Uterus (tissue), 4 donors: Measurements from ENCODE around the gene PREX1. TPM values are rescaled to one million over a fixed set of nuclear protein-coding genes. Genes with fewer than 3 reads are reported as not detected.

Experiments used
- DNase-seq, 2 donors: peaks; one replicate each; pipeline ENCODE4 v3.0.0-alpha.2; 2019 to 2020
- H3K27ac ChIP-seq, 2 donors: fragments of 200-600 bp; sonication (generic); 1 replicate in 1 of 2; 2 replicates in 1 of 2; pipeline ENCODE4 v1.5.1; 2016 to 2018
- H3K27me3 ChIP-seq, 2 donors: fragments of 200-600 bp; sonication (generic); one replicate each; pipeline ENCODE4 v1.5.1; 2018 to 2019; ENCODE audit warnings: control low read depth in 1 of 2
- H3K36me3 ChIP-seq, 2 donors: fragments of 200-600 bp; sonication (generic); one replicate each; pipeline ENCODE4 v1.5.1; 2019; ENCODE audit warnings: control low read depth in 1 of 2
- H3K4me1 ChIP-seq, 2 donors: fragments of 200-600 bp; sonication (generic); one replicate each; pipeline ENCODE4 v1.5.1; 2018 to 2019; ENCODE audit warnings: control low read depth in 1 of 2
- H3K4me3 ChIP-seq, 2 donors: fragments of 200-600 bp; sonication (generic); 1 replicate in 1 of 2; 2 replicates in 1 of 2; pipeline ENCODE4 v1.5.1; 2018 to 2019; ENCODE audit warnings: mild to moderate bottlenecking in 1 of 2
- H3K9me3 ChIP-seq, 2 donors: fragments of 200-600 bp; sonication (generic); one replicate each; pipeline ENCODE4 v1.5.1; 2019; ENCODE audit warnings: control low read depth in 1 of 2
- POLR2A ChIP-seq, 2 donors: fragments of 450-650 bp; IDR thresholded peaks; one replicate each; pipeline ENCODE4 v1.6.1; 2016; ENCODE audit warnings: antibody characterized with exemption in 2 of 2, mild to moderate bottlenecking in 1 of 2, moderate library complexity in 1 of 2
- intact Hi-C: fragments of 100-400 bp; cut with DNase I; formaldehyde crosslinking; loops from one replicate; pipeline ENCODE4 v1.15.1; 2023; ENCODE audit warnings: low total_unique reads
- total RNA-seq, 4 donors: library from RNA; depleted of rRNA in 3 of 4; stranded (reverse); fragments of >200 nt in 3 of 4; gene quantifications; one replicate each; pipeline versions ENCODE4 v1.1.0 to v1.2.4, GENCODE V29; 2014 to 2023
- TF ChIP-seq, protein P1 (sequence below), 4 experiments: fragments of 200-600 bp in 2 of 4; fragments of 450-650 bp in 2 of 4; sonication (generic) in 2 of 4; IDR thresholded peaks; one replicate each; pipeline ENCODE4 v1.5.1; 2016 to 2019; ENCODE audit warnings: antibody characterized with exemption in 4 of 4, mild to moderate bottlenecking in 2 of 4, moderate library complexity in 1 of 4
- donor health status: DM: yes; HTN: yes; CAD: no.

PREX1 gene
- total RNA-seq, 4 donors from 2014 or later, result 3.6 to 19.7 (median 11.3) TPM

DNA sequence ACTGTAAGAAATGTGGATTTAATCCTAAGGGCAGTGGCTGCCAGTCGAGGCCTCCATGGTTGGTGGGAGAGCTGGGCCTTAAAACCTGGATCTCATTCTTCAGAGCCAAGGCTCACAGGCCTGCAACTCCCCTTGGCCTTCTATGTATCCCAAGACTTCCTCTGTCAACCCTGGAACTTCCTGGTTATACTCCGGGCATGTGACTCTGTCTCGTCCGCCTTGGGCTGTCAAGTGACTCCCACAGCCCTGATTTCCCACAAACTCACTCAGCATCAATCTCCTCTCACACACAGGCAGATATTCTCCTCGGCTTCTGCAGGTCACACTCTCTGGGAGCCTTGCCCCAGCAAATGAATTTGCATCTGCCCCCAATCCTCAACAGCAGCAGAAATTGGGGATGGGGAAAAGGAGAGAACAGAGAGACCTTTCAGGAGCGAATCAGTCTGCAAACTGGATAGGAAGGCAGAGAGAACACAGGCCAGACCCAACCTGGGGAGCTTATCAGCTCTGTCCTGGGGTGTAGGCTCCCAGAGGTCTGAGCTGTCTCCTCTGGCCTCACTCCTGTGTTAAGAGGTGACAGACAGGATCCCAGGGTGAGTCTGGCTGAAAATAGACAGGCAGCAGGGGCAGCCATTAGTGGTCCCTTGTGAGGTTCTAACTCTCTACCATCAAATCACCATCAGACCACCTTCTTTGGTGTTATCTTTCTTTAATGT lies 30.4 kb upstream of the PREX1 start:
- Histone ChIP-seq H3K27me3 (no peaks in the 10 kb centered on the region), H3K9me3 (no peaks in the 10 kb centered on the region), H3K4me3 (no peak overlapping the region), H3K36me3 (no peaks in the 10 kb centered on the region), H3K27ac (no peak overlapping the region), H3K4me1 (no peaks in the 10 kb centered on the region)
- no peak for DNase-seq
- no peak for TF ChIP-seq POLR2A (IDR thresholded peaks at IDR 0.05)
- TF ChIP-seq, protein P1, sequence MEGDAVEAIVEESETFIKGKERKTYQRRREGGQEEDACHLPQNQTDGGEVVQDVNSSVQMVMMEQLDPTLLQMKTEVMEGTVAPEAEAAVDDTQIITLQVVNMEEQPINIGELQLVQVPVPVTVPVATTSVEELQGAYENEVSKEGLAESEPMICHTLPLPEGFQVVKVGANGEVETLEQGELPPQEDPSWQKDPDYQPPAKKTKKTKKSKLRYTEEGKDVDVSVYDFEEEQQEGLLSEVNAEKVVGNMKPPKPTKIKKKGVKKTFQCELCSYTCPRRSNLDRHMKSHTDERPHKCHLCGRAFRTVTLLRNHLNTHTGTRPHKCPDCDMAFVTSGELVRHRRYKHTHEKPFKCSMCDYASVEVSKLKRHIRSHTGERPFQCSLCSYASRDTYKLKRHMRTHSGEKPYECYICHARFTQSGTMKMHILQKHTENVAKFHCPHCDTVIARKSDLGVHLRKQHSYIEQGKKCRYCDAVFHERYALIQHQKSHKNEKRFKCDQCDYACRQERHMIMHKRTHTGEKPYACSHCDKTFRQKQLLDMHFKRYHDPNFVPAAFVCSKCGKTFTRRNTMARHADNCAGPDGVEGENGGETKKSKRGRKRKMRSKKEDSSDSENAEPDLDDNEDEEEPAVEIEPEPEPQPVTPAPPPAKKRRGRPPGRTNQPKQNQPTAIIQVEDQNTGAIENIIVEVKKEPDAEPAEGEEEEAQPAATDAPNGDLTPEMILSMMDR (IDR thresholded peaks at IDR 0.05), result no peak
- intact Hi-C loops, result no loop called here

DNA sequence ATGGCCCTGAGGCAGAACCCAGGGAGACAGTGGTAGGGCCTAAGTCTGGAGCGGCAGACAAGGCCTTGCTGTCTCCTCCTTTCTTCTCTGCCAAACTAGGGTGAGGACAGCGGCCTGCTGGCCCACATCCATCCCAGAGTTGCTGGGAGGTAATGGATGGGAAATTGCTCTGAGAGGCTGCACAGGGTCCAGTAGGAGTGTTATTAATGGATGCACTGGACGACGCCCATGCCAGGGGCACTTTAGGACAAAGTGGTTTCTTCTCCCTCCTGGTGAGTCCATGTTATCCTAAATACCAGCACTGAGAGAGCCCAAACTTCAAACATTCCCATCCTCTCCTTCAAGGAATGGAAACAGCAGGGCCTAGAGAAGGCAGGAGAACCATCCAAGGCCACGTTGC lies 28.3 kb upstream of the PREX1 start:
- no peaks in the 10 kb centered on the region for H3K9me3 ChIP-seq
- no peak overlapping the region for H3K4me3 ChIP-seq
- no peaks in the 10 kb centered on the region for H3K4me1 ChIP-seq
- TF ChIP-seq, protein P1 (IDR thresholded peaks at IDR 0.05), result no peak
- TF ChIP-seq POLR2A (IDR thresholded peaks at IDR 0.05), result no peak
- no peaks in the 10 kb centered on the region for H3K27me3 ChIP-seq
- no peak for DNase-seq
- no peaks in the 10 kb centered on the region for H3K36me3 ChIP-seq
- intact Hi-C loops, result no loop called here
- no peak overlapping the region for H3K27ac ChIP-seq

DNA sequence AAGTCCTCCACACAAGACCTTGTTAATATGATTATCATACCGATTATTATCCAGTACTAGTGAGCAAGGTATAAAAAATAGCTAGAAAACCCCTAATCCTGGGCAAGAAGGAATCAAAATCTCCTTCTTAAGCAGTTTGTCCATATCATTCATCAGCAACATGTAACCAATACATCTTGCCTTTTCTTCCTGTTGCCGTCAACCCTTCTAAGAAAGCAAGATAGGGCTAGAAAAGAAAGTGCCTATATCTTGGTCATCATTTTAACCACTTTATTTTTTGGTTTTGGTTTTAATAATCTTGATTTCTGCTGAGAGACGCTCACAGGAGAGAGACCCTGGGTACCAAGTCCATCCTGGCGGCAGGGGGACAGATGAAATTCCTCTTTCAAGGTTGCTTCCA lies 27.2 kb upstream of the PREX1 start:
- no peaks in the 10 kb centered on the region for H3K4me1 ChIP-seq
- no peaks in the 10 kb centered on the region for H3K36me3 ChIP-seq
- TF ChIP-seq, protein P1 (IDR thresholded peaks at IDR 0.05), result no peak
- no peak for TF ChIP-seq POLR2A (IDR thresholded peaks at IDR 0.05)
- intact Hi-C loops, result no loop called here
- H3K27me3 ChIP-seq, result no peaks in the 10 kb centered on the region
- H3K9me3 ChIP-seq, result no peaks in the 10 kb centered on the region
- H3K4me3 ChIP-seq, result no peak overlapping the region
- H3K27ac ChIP-seq, result no peak overlapping the region
- DNase-seq, result no peak

DNA sequence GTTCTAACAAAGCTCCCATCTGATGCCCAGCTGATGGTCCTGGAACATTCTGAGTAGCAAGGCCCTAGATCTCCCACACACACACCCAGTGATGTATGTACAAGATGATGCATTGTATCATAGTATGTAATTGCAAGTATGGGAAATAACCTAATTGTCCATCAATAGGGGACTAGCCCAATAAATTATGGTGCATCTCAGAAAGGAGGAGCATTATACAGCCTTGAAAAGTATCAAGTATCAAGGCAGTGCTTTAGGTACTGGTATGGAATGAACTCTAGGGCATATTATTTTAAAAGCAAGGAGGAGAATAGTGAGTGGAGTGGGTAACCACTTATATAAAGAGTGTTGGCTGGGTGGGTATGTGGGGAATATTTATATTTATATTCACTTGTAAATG lies 24.8 kb upstream of the PREX1 start:
- Histone ChIP-seq H3K4me3 (no peak overlapping the region), H3K36me3 (no peaks in the 10 kb centered on the region), H3K4me1 (no peaks in the 10 kb centered on the region), H3K27ac (no peak overlapping the region), H3K9me3 (no peaks in the 10 kb centered on the region), H3K27me3 (no peaks in the 10 kb centered on the region)
- no peak for DNase-seq
- TF ChIP-seq POLR2A (IDR thresholded peaks at IDR 0.05), result no peak
- TF ChIP-seq, protein P1 (IDR thresholded peaks at IDR 0.05), result no peak
- intact Hi-C loops, result no loop called here

DNA sequence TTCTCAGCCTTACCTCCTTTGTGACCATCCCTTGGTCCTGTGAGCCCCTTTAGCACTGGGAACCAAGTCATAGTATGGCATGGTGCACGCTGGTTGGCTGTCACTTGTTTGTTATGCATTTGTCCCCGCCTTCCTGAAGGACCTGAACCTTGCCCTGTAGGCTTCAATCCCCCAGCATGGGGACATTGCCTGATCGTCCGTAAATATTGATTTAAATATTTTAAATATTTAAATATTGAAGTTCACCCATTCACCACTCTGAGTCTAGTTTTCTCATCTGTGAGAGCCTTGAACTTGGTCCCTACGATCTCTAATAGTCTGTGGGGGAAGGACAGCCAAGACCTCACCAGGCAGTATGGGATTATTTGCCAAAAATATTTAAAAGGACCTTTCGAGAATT lies 23.8 kb upstream of the PREX1 start:
- Histone ChIP-seq H3K36me3 (no peaks in the 10 kb centered on the region), H3K4me3 (no peak overlapping the region), H3K27ac (no peak overlapping the region), H3K27me3 (no peaks in the 10 kb centered on the region), H3K4me1 (no peaks in the 10 kb centered on the region), H3K9me3 (no peaks in the 10 kb centered on the region)
- no peak for DNase-seq
- TF ChIP-seq POLR2A (IDR thresholded peaks at IDR 0.05), result no peak
- TF ChIP-seq, protein P1 (IDR thresholded peaks at IDR 0.05), result no peak
- intact Hi-C loops, result no loop called here
